ENCODE measurements around the gene ITGB7. TPM values are rescaled to one million over a fixed set of nuclear protein-coding genes. Genes with fewer than 3 reads are reported as not detected.

Gene ITGB7
- total and polyA plus RNA-seq, 3 donors from 2014 or later, result 0.24 to 3.7 (median 1.2) TPM

DNA sequence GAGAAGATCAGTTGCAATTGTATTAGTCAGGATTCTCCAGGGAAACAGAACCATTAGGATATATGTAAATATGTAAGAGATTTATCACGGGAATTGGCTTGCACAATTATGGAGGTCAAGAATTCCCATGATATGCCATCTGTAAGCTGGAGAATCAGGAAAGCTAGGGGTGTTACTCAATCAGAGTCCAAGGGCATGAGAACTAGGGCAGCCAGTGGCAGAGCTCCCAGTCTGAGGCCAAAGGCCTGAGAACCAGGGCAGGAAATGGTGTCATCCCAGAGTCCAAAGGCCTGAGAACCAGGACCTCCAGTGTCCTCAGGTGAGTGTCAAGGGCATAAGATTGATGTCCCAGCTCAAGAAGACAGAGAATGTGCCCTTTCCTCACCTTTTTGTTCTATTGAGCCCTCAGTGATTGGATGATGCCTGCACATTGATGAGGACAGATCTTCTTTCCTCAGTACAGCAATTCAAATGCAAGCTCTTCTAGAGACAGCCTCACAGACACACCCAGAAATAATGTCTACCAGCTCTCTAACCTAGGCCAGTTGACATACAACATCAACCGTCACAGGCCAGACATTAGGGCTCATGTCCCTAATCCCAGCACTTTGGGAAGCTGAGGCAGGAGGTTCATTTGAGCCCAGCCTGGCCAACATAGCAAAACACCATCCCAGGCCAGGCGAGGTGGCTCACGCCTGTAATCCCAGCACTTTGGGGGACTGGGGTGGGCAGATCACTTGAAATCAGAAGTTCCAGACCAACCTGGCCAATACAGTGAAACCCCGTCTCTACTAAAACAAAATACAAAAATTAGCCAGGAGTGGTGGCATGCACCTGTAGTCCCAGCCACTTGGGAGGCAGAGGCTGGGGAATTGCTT is 61.4 kb downstream of the ITGB7 start:
- intact Hi-C loops (cut with DNase I; ENCODE audit: low total_unique reads), result no loop called here
- Histone ChIP-seq H3K9me3 (no peaks in the 10 kb centered on the region), H3K27ac (no peak overlapping the region), H3K4me1 (no peaks in the 10 kb centered on the region), H3K27me3 (no peaks in the 10 kb centered on the region), H3K36me3 (ENCODE audit: low read depth, missing control alignments) (no peaks in the 10 kb centered on the region), H3K4me3 (no peak overlapping the region)
- TF ChIP-seq POLR2A (IDR thresholded peaks at IDR 0.05), result no peak
- TF ChIP-seq, protein P1, sequence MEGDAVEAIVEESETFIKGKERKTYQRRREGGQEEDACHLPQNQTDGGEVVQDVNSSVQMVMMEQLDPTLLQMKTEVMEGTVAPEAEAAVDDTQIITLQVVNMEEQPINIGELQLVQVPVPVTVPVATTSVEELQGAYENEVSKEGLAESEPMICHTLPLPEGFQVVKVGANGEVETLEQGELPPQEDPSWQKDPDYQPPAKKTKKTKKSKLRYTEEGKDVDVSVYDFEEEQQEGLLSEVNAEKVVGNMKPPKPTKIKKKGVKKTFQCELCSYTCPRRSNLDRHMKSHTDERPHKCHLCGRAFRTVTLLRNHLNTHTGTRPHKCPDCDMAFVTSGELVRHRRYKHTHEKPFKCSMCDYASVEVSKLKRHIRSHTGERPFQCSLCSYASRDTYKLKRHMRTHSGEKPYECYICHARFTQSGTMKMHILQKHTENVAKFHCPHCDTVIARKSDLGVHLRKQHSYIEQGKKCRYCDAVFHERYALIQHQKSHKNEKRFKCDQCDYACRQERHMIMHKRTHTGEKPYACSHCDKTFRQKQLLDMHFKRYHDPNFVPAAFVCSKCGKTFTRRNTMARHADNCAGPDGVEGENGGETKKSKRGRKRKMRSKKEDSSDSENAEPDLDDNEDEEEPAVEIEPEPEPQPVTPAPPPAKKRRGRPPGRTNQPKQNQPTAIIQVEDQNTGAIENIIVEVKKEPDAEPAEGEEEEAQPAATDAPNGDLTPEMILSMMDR (IDR thresholded peaks at IDR 0.05), result no peak
- no peak for DNase-seq
- WGBS, 2 donors, result 87 to 91% methylated on average over 5 of the region's 5 CpGs

DNA sequence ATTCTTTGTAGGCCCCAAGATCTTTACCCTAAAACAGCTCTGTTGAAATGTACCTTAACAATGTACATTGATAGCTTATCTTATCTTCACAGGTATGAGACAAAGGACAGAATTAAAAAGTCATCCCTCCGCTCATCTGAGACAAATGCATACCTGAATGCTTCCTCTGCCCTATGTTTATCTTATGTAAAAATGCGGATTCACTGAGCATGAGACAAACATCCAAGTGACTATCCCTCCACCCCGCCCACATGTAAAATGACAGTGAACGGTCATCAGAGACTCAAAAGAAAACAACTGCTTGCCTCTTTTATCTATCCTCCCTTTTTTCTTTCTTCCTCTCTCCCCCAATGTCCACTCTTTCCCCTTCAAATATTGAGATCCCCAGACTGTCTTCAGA is 63.7 kb downstream of the ITGB7 start:
- H3K27ac ChIP-seq, result no peak overlapping the region
- WGBS, 2 donors, result 77 to 89% methylated on average over 4 of the region's 4 CpGs
- no peaks in the 10 kb centered on the region for H3K4me1 ChIP-seq
- H3K9me3 ChIP-seq, result no peaks in the 10 kb centered on the region
- intact Hi-C loops (cut with DNase I; ENCODE audit: low total_unique reads), result no loop called here
- no peak overlapping the region for H3K4me3 ChIP-seq
- no peak for DNase-seq
- no peaks in the 10 kb centered on the region for H3K36me3 ChIP-seq (ENCODE audit: low read depth, missing control alignments)
- no peak for TF ChIP-seq POLR2A (IDR thresholded peaks at IDR 0.05)
- TF ChIP-seq, protein P1 (IDR thresholded peaks at IDR 0.05), result no peak
- H3K27me3 ChIP-seq, result no peaks in the 10 kb centered on the region

Small RNAs within 50 kb of the gene (small RNA-seq; reads per million reads assigned to genes)
- gene HIGD1AP1, result 0 reads per million in 2 donors

Other genes starting within 250 kb of the ITGB7 start
- gene EIF4B, start 200.8 kb downstream of the ITGB7 start, total RNA-seq, result 100 to 1,000 TPM; 219 to 305 TPM
- 249 TPM for gene EIF4B, start 200.8 kb downstream of the ITGB7 start, polyA plus RNA-seq (ENCODE audit: insufficient read depth, low read depth, low replicate concordance)
- 100 to 1,000 TPM; 108 to 138 TPM for gene TNS2, start 157.2 kb downstream of the ITGB7 start, total RNA-seq
- gene TNS2, start 157.2 kb downstream of the ITGB7 start, polyA plus RNA-seq (ENCODE audit: insufficient read depth, low read depth, low replicate concordance), result 47.0 TPM
- 10 to 100 TPM; 27.7 to 29.5 TPM for gene SPRYD3, start 127.9 kb downstream of the ITGB7 start, total RNA-seq
- 29.5 TPM for gene SPRYD3, start 127.9 kb downstream of the ITGB7 start, polyA plus RNA-seq (ENCODE audit: insufficient read depth, low read depth, low replicate concordance)
- gene IGFBP6, start 109.6 kb downstream of the ITGB7 start, total RNA-seq, result 100 to 1,000 TPM; 121 to 261 TPM
- 185 TPM for gene IGFBP6, start 109.6 kb downstream of the ITGB7 start, polyA plus RNA-seq (ENCODE audit: insufficient read depth, low read depth, low replicate concordance)
- under 1 TPM in 1 of 2 donors, not detected in 1; 0.19 TPM for gene SOAT2, start 103.8 kb downstream of the ITGB7 start, total RNA-seq
- 0.25 TPM for gene SOAT2, start 103.8 kb downstream of the ITGB7 start, polyA plus RNA-seq (ENCODE audit: insufficient read depth, low read depth, low replicate concordance)
- gene ZNF740, start 26.5 kb downstream of the ITGB7 start, total RNA-seq, result 10 to 100 TPM; 19.8 to 27.2 TPM
- 15.6 TPM for gene ZNF740, start 26.5 kb downstream of the ITGB7 start, polyA plus RNA-seq (ENCODE audit: insufficient read depth, low read depth, low replicate concordance)
- 10 to 100 TPM; 73.9 to 93.7 TPM for gene CSAD, start 26.3 kb downstream of the ITGB7 start, total RNA-seq
- gene CSAD, start 26.3 kb downstream of the ITGB7 start, polyA plus RNA-seq (ENCODE audit: insufficient read depth, low read depth, low replicate concordance), result 34.9 TPM
- 10 to 100 TPM; 12.1 to 12.5 TPM for gene RARG, start 25.0 kb upstream of the ITGB7 start, total RNA-seq
- 13.6 TPM for gene RARG, start 25.0 kb upstream of the ITGB7 start, polyA plus RNA-seq (ENCODE audit: insufficient read depth, low read depth, low replicate concordance)
- 10 to 100 TPM; 16.5 to 24.5 TPM for gene ESPL1, start 61.0 kb upstream of the ITGB7 start, total RNA-seq
- 30.5 TPM for gene ESPL1, start 61.0 kb upstream of the ITGB7 start, polyA plus RNA-seq (ENCODE audit: insufficient read depth, low read depth, low replicate concordance)
- gene PFDN5, start 88.3 kb upstream of the ITGB7 start, total RNA-seq, result 100 to 1,000 TPM; 430 to 494 TPM
- gene PFDN5, start 88.3 kb upstream of the ITGB7 start, polyA plus RNA-seq (ENCODE audit: insufficient read depth, low read depth, low replicate concordance), result 797 TPM
- gene MYG1, start 92.4 kb upstream of the ITGB7 start, total RNA-seq, result 100 to 1,000 TPM; 106 to 117 TPM
- gene MYG1, start 92.4 kb upstream of the ITGB7 start, polyA plus RNA-seq (ENCODE audit: insufficient read depth, low read depth, low replicate concordance), result 287 TPM
- 100 to 1,000 TPM in 1 of 2 donors, 10 to 100 TPM in 1; 98.0 to 110 TPM for gene AAAS, start 114.4 kb upstream of the ITGB7 start, total RNA-seq
- 79.3 TPM for gene AAAS, start 114.4 kb upstream of the ITGB7 start, polyA plus RNA-seq (ENCODE audit: insufficient read depth, low read depth, low replicate concordance)
- gene SP7, start 129.1 kb upstream of the ITGB7 start, total RNA-seq, result 1 to 10 TPM in 1 of 2 donors, under 1 TPM in 1; 0.56 to 1.2 TPM
- 2.3 TPM for gene SP7, start 129.1 kb upstream of the ITGB7 start, polyA plus RNA-seq (ENCODE audit: insufficient read depth, low read depth, low replicate concordance)
- 10 to 100 TPM; 75.4 to 86.0 TPM for gene SP1, start 172.9 kb upstream of the ITGB7 start, total RNA-seq
- 58.6 TPM for gene SP1, start 172.9 kb upstream of the ITGB7 start, polyA plus RNA-seq (ENCODE audit: insufficient read depth, low read depth, low replicate concordance)
- gene AMHR2, start 216.6 kb upstream of the ITGB7 start, total RNA-seq, result 10 to 100 TPM; 39.0 to 42.1 TPM
- gene AMHR2, start 216.6 kb upstream of the ITGB7 start, polyA plus RNA-seq (ENCODE audit: insufficient read depth, low read depth, low replicate concordance), result 33.9 TPM
- gene PRR13, start 234.5 kb upstream of the ITGB7 start, total RNA-seq, result 10 to 100 TPM; 43.4 to 48.5 TPM
- 120 TPM for gene PRR13, start 234.5 kb upstream of the ITGB7 start, polyA plus RNA-seq (ENCODE audit: insufficient read depth, low read depth, low replicate concordance)
- gene PCBP2, start 244.9 kb upstream of the ITGB7 start, total RNA-seq, result 100 to 1,000 TPM; 553 to 632 TPM
- 1,065 TPM for gene PCBP2, start 244.9 kb upstream of the ITGB7 start, polyA plus RNA-seq (ENCODE audit: insufficient read depth, low read depth, low replicate concordance)